Measurements from ENCODE around the gene SULT1A2.

DNA sequence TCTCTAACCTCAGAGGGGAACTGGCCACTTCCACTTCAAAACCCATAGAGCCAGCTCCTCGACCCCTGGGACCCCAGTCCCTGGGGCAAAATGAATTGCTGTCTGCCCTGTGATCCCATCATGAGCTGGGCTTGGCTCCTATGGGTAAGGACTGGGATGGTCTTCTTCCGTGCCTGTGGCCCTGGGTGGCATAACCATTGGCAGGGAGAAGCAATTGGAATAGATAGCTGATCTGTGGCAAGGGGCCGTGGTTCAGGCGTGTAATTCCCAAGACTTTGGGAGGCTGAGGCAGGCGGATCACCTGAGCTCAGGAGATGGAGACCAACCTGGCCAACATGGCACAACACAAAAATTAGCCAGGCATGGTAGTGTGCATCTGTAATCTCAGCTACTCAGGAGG lies 4.3 kb downstream of the SULT1A2 start:
- TF ChIP-seq, protein P1, sequence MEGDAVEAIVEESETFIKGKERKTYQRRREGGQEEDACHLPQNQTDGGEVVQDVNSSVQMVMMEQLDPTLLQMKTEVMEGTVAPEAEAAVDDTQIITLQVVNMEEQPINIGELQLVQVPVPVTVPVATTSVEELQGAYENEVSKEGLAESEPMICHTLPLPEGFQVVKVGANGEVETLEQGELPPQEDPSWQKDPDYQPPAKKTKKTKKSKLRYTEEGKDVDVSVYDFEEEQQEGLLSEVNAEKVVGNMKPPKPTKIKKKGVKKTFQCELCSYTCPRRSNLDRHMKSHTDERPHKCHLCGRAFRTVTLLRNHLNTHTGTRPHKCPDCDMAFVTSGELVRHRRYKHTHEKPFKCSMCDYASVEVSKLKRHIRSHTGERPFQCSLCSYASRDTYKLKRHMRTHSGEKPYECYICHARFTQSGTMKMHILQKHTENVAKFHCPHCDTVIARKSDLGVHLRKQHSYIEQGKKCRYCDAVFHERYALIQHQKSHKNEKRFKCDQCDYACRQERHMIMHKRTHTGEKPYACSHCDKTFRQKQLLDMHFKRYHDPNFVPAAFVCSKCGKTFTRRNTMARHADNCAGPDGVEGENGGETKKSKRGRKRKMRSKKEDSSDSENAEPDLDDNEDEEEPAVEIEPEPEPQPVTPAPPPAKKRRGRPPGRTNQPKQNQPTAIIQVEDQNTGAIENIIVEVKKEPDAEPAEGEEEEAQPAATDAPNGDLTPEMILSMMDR (IDR thresholded peaks at IDR 0.05): no peak
- no peak for TF ChIP-seq POLR2AphosphoS5 (IDR thresholded peaks at IDR 0.05)
